ENCODE measurements around the gene CFAP54.
"Not testable (repeated sequence)": the region's sequence is repeated elsewhere in the genome, so short reads cannot be mapped to it uniquely, and the experiment has no call there.

DNA sequence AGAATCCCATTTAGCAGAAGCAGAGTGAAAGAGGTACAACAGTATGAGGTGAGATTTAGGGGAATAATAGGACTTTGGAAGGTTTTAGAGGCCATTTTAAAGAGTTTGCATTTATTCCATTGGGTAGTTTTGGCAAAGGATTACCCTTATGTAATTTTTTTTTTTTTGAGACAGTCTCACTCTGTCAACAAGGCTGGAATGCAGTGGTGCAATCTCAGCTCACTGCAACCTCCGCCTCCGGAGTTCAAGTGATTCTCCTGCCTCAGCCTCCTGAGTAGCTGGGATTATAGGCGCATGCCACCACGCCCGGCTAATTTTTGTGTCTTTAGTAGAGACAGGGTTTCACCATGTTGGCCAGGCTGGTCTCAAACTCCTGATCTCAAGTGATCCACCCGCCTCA lies 4.8 kb downstream of the CFAP54 start:
- not testable (repeated sequence) for TF ChIP-seq POLR2A, POLR2AphosphoS5 (IDR thresholded peaks at IDR 0.05)
- TF ChIP-seq, protein P1, sequence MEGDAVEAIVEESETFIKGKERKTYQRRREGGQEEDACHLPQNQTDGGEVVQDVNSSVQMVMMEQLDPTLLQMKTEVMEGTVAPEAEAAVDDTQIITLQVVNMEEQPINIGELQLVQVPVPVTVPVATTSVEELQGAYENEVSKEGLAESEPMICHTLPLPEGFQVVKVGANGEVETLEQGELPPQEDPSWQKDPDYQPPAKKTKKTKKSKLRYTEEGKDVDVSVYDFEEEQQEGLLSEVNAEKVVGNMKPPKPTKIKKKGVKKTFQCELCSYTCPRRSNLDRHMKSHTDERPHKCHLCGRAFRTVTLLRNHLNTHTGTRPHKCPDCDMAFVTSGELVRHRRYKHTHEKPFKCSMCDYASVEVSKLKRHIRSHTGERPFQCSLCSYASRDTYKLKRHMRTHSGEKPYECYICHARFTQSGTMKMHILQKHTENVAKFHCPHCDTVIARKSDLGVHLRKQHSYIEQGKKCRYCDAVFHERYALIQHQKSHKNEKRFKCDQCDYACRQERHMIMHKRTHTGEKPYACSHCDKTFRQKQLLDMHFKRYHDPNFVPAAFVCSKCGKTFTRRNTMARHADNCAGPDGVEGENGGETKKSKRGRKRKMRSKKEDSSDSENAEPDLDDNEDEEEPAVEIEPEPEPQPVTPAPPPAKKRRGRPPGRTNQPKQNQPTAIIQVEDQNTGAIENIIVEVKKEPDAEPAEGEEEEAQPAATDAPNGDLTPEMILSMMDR (IDR thresholded peaks at IDR 0.05) = not testable (repeated sequence)

Data from upper lobe of left lung (tissue), 4 donors.